Measurements from ENCODE around the gene BTBD16. TPM values are rescaled to one million over a fixed set of nuclear protein-coding genes. Genes with fewer than 3 reads are reported as not detected.

BTBD16 gene
- total and polyA plus RNA-seq, 2 of the 13 experiments (the other 11 are each of a cell fraction or from before 2014, with no cell fraction given), result 5.0 to 11.9 TPM

DNA sequence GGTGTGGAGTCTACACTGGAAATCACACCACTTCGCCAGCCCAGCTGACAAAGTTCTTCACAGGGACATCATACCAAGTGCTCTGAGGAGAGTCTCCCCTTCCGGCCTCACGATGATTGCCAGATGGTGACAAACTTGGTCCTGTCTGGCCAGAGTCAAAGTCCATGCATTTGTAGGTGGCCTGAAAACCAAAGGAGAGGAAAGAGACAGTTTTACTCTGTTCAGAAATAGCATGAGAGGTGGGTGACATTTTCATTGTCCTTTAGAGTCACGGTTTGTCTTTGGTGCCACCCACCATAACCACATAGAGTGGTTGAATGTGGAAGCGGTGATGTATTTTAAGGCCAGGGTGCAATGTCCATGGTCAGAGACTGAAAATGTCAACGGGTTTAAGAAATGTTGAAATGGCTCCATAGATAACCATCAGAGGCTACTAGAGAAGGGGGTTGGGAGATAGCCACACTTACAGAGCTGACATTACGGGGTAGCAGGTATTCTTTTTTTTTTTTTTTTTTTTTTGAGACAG is 33.0 kb downstream of the BTBD16 start (continued):
- TF ChIP-seq, protein P1, sequence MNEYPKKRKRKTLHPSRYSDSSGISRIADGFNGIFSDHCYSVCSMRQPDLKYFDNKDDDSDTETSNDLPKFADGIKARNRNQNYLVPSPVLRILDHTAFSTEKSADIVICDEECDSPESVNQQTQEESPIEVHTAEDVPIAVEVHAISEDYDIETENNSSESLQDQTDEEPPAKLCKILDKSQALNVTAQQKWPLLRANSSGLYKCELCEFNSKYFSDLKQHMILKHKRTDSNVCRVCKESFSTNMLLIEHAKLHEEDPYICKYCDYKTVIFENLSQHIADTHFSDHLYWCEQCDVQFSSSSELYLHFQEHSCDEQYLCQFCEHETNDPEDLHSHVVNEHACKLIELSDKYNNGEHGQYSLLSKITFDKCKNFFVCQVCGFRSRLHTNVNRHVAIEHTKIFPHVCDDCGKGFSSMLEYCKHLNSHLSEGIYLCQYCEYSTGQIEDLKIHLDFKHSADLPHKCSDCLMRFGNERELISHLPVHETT (CRISPR knock-in tag; conservative IDR thresholded peaks at IDR 0.05), result no peak
- TF ChIP-seq ZNF235 (CRISPR knock-in tag; IDR thresholded peaks at IDR 0.05; ENCODE audit: borderline replicate concordance) (no peak), ZSCAN9 (CRISPR knock-in tag; IDR thresholded peaks at IDR 0.05; ENCODE audit: borderline replicate concordance) (peak; percentile 48; the same call in 1 of the 2 replicates), FOXO1 (CRISPR knock-in tag; IDR thresholded peaks at IDR 0.05) (peak; percentile 23; the same call in 1 of the 2 replicates), RAD51 (IDR thresholded peaks at IDR 0.05; ENCODE audit: borderline replicate concordance) (no peak), LBX2 (CRISPR knock-in tag; IDR thresholded peaks at IDR 0.05; ENCODE audit: borderline replicate concordance) (no peak), ZMYM4 (CRISPR knock-in tag; IDR thresholded peaks at IDR 0.05) (peak; percentile 68), KAT2B (IDR thresholded peaks at IDR 0.05; ENCODE audit: borderline replicate concordance, low read depth, low read length) (no peak), HOXA7 (CRISPR knock-in tag; IDR thresholded peaks at IDR 0.05) (no peak), PPARG (CRISPR knock-in tag; conservative IDR thresholded peaks at IDR 0.05) (no peak; the same call in 1 of the 2 replicates), JDP2 (CRISPR knock-in tag; IDR thresholded peaks at IDR 0.05; ENCODE audit: borderline replicate concordance) (no peak), CBX1 (IDR thresholded peaks at IDR 0.05; ENCODE audit: low read depth) (peak; percentile 27), NBN (conservative IDR thresholded peaks at IDR 0.05) (no peak), ZBTB14 (CRISPR knock-in tag; IDR thresholded peaks at IDR 0.05) (no peak), ZBTB7A (CRISPR knock-in tag; IDR thresholded peaks at IDR 0.05) (no peak), ZSCAN30 (CRISPR knock-in tag; IDR thresholded peaks at IDR 0.05) (peak; percentile 35; the same call in 1 of the 2 replicates), EP300 (IDR thresholded peaks at IDR 0.05; ENCODE audit: low read depth in 2 of 2, low read length in 2 of 2) (peak in 1 of 2 experiments; percentile 81; a peak in 3 of 4 replicates), EP300 (CRISPR knock-in tag; IDR thresholded peaks at IDR 0.05; ENCODE audit: borderline replicate concordance) (peak; percentile 31; the same call in 1 of the 2 replicates), TBP (CRISPR knock-in tag; IDR thresholded peaks at IDR 0.05) (no peak), ZNF136 (CRISPR knock-in tag; IDR thresholded peaks at IDR 0.05; ENCODE audit: low read depth) (0 out of 2 replicates have a peak, but pooled peaks have one; percentile 35), ZNF660 (CRISPR knock-in tag; IDR thresholded peaks at IDR 0.05; ENCODE audit: borderline replicate concordance, low read depth) (no peak), ZNF878 (CRISPR knock-in tag; IDR thresholded peaks at IDR 0.05) (peak; percentile 38; the same call in 1 of the 2 replicates), RFX5 (IDR thresholded peaks at IDR 0.05; ENCODE audit: low read depth, low read length) (no peak), ZFAT (CRISPR knock-in tag; conservative IDR thresholded peaks at IDR 0.05) (no peak), ZNF709 (CRISPR knock-in tag; IDR thresholded peaks at IDR 0.05) (no peak), ZNF430 (CRISPR knock-in tag; IDR thresholded peaks at IDR 0.05) (peak; percentile 60; the same call in 1 of the 2 replicates), PRMT3 (CRISPR knock-in tag; IDR thresholded peaks at IDR 0.05; ENCODE audit: borderline replicate concordance, low read depth) (no peak), ZNF792 (CRISPR knock-in tag; IDR thresholded peaks at IDR 0.05) (peak; percentile 40; the same call in 1 of the 2 replicates), HIVEP1 (CRISPR knock-in tag; IDR thresholded peaks at IDR 0.05) (no peak), PHF21A (CRISPR knock-in tag; IDR thresholded peaks at IDR 0.05) (peak; percentile 37; the same call in 1 of the 2 replicates)
- TF ChIP-seq, protein P2, sequence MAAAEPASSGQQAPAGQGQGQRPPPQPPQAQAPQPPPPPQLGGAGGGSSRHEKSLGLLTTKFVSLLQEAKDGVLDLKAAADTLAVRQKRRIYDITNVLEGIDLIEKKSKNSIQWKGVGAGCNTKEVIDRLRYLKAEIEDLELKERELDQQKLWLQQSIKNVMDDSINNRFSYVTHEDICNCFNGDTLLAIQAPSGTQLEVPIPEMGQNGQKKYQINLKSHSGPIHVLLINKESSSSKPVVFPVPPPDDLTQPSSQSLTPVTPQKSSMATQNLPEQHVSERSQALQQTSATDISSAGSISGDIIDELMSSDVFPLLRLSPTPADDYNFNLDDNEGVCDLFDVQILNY (CRISPR knock-in tag; conservative IDR thresholded peaks at IDR 0.05), result no peak

Data from HepG2 (cell line).